Panc1 (cell line): ENCODE results near the gene SLC19A2.

ENCODE experiments used
- CTCF ChIP-seq: fragments of 450-650 bp; IDR thresholded peaks from 2 replicates; pipeline ENCODE4 v1.5.1; 2017; ENCODE audit warnings: mild to moderate bottlenecking
- POLR2AphosphoS5 ChIP-seq: IDR thresholded peaks from 2 replicates; pipeline ENCODE4 v1.6.1; 2012; ENCODE audit warnings: mild to moderate bottlenecking, low read depth, low read length, moderate library complexity
- TCF7L2 ChIP-seq: IDR thresholded peaks from 2 replicates; pipeline ENCODE4 v1.6.1; 2011; ENCODE audit warnings: mild to moderate bottlenecking, low read depth, low read length, inconsistent platforms

- TF ChIP-seq TCF7L2 (no peak), POLR2AphosphoS5 (no peak), CTCF (no peak)
Observed at GRCh38 chr1:169521226-169521625, 35.5 kb upstream of the SLC19A2 start.
